Cardiac fibroblast (primary cell): Measurements from ENCODE around the gene ARHGAP26.
A peak's percentile ranks its signal among the peaks of the same experiment; 100 is the strongest.

Experiments
- DNase-seq, 2 donors: peaks; one replicate each; pipeline versions ENCODE4 v3.0.0 to v3.0.0-alpha.2; 2010; ENCODE audit warnings: low read depth in 2 of 2
- H3K4me3 ChIP-seq, 2 donors: replicated peaks in 1 of 2; 1 replicate in 1 of 2; 2 replicates in 1 of 2; pipeline ENCODE4 v1.5.1; 2011; ENCODE audit warnings: low read depth in 2 of 2, low read length in 2 of 2, mild to moderate bottlenecking in 2 of 2, moderate library complexity in 1 of 2
- CTCF ChIP-seq: IDR thresholded peaks from one replicate; pipeline ENCODE4 v1.5.1; 2011; ENCODE audit warnings: low read depth, mild to moderate bottlenecking, low read length, inconsistent platforms

ARHGAP26 gene

GRCh38 chr5:143215690-143216089 lies 445.5 kb downstream of the ARHGAP26 start:
- no peak overlapping the region for H3K4me3 ChIP-seq
- no peak for DNase-seq
- TF ChIP-seq CTCF: no peak

DNA sequence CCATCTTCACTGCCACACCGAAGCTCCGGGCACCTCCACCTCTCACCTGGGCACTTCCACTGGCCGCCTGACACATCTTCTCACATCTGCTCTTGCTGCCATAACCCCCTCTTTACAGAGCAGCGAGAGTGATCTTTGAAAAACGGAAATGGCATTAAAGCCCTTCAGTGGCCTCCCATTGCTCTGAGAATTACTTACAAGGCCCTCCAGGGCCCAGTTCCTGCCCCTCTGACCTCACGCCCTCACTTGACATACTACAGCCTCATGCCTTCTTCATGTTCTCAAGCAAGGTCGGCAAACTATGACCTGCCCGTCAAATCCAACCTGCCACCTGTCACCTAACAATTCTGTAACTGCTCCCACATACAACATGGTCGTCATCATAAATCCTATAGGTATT lies 446.0 kb downstream of the ARHGAP26 start:
- no peak overlapping the region for H3K4me3 ChIP-seq
- DNase-seq: no peak
- TF ChIP-seq CTCF: no peak

DNA sequence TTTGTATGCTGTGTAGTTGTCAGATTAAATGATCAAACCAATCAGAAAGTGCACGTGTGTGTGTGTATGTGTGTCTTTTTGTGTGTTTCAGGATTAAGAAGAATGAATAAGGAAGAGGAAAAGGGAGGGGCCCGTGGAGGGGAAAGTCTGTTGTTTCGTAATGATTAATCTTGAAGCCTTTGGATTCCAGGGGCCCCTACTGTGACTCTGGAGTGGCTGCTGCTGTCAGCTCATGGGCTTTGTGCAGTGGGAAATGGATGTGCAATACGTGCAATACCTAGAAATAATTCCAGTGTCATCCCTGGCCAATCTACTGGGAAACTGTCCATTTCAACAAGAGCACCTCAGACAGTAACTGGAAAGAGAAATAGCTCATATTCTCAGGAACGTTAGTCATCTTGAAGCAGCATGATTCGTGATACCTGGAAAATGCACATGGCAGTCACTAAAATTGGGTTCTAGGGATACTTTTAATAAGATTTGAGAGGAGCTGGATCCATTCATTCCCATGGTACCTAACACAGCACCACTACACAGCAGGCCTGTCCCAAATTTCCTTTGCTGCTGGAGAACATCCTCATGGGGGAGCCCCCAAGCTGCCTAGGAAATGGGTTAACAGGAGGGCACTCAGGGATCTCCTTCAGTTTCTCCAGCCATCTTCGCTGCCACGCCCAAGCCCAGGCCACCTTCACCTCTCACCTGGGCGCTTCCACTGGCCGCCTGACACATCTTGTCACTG lies 447.1 kb downstream of the ARHGAP26 start:
- DNase-seq: peak; percentile 52 to 71
- no peak overlapping the region for H3K4me3 ChIP-seq
- TF ChIP-seq CTCF: no peak

- H3K4me3 ChIP-seq: no peak overlapping the region
- no peak for TF ChIP-seq CTCF
- no peak for DNase-seq
These were observed 447.6 kb downstream of the ARHGAP26 start for GRCh38 chr5:143217804-143218160.

DNA sequence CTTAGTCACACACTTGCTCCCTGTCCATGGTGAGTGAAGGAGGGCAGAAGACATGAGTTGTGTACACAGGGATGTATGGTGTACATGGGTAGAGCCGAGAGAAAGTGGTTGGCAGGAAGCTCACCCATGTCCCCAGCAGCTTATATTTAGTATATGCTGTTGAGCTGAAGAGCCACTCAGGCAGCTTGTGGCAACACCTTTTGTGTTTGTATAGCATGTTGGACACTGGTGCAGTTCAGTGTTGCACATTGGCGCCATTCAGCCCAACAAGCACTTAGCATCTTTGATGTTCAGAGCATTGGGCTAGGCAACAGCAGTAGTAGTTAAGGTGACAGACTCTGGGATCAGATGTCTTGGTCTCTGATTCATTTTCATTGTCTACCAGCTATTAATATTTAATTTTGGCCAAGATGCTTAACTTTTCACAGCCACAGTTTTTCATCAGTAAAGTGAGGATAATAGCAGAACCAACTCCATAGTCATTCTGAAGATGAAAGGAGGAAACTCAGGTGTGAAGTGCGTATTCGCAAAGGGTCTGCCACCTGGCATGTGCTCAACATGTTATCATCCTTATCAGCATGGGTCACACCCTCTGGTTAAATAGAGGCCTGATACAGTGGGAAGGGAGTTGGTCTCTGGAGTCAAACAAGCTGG lies 448.5 kb downstream of the ARHGAP26 start:
- H3K4me3 ChIP-seq: no peak overlapping the region
- no peak for DNase-seq
- TF ChIP-seq CTCF: no peak

DNA sequence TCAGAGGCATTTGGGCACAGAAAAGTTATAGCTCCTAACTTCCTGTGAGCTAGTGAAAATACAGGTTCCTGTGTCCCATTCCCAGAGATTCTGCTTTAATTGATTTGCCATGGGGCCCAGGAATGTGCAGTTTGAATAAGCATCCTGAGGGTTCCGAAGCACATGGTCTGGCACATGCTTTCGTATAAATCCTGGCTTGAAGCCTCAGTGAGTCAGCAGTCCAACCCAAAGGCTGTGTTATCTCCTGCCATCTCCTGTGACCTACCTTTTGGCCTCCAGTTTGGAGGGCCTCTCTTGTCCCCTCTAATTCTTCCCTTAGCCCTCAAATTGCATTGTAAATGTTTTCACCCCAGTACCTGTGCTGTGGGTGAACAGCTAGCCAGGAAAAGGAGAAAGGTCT lies 449.5 kb downstream of the ARHGAP26 start:
- TF ChIP-seq CTCF: no peak
- DNase-seq: peak in 1 of 2 donors; percentile 46
- no peak overlapping the region for H3K4me3 ChIP-seq
